ENCODE measurements around the gene TSACC.

DNA sequence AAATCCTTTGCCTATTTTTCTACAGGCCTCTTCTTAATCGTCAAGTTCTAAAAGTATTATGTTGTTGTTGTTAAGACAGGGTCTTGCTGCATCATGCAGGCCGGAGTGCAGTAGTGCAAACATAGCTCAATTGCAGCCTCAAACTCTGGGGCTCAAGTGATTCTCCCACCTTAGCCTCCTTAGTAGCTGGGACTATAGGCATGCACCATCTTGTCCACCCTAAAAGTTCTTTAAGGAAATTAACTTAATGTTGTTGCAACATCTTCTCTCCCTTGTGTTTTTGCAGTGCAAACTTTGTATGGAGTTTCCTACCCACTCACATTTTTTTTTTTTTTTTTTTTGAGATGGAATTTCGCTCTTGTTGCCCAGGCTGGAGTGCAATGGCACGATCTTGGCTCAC is 35.1 kb upstream of the TSACC start:
- TF ChIP-seq, protein P1, sequence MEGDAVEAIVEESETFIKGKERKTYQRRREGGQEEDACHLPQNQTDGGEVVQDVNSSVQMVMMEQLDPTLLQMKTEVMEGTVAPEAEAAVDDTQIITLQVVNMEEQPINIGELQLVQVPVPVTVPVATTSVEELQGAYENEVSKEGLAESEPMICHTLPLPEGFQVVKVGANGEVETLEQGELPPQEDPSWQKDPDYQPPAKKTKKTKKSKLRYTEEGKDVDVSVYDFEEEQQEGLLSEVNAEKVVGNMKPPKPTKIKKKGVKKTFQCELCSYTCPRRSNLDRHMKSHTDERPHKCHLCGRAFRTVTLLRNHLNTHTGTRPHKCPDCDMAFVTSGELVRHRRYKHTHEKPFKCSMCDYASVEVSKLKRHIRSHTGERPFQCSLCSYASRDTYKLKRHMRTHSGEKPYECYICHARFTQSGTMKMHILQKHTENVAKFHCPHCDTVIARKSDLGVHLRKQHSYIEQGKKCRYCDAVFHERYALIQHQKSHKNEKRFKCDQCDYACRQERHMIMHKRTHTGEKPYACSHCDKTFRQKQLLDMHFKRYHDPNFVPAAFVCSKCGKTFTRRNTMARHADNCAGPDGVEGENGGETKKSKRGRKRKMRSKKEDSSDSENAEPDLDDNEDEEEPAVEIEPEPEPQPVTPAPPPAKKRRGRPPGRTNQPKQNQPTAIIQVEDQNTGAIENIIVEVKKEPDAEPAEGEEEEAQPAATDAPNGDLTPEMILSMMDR (IDR thresholded peaks at IDR 0.05), result no peak
- no peak for TF ChIP-seq EP300 (IDR thresholded peaks at IDR 0.05)

Measured in stomach (tissue), 4 donors.